Measurements from ENCODE around the gene AATK. TPM values are rescaled to one million over a fixed set of nuclear protein-coding genes. Genes with fewer than 3 reads are reported as not detected.
A peak's percentile ranks its signal among the peaks of the same experiment; 100 is the strongest.

AATK gene
- total and polyA plus RNA-seq, 2 of the 13 experiments (the other 11 are each of a cell fraction or from before 2014, with no cell fraction given): 2.9 to 8.4 TPM

GRCh38 chr17:81132770-81133723, 33.0 kb downstream of the AATK start (continued):
- no peak for TF ChIP-seq KDM2A (CRISPR knock-in tag; IDR thresholded peaks at IDR 0.05; ENCODE audit: borderline replicate concordance, low read depth)
- no peak for TF ChIP-seq RFXAP (CRISPR knock-in tag; IDR thresholded peaks at IDR 0.05; ENCODE audit: borderline replicate concordance)
- TF ChIP-seq ELF3 (CRISPR knock-in tag; IDR thresholded peaks at IDR 0.05): no peak
- TF ChIP-seq KLF13 (CRISPR knock-in tag; IDR thresholded peaks at IDR 0.05): no peak
- TF ChIP-seq ZBTB46 (CRISPR knock-in tag; IDR thresholded peaks at IDR 0.05; ENCODE audit: borderline replicate concordance): no peak
- no peak for TF ChIP-seq MAF1 (CRISPR knock-in tag; IDR thresholded peaks at IDR 0.05; ENCODE audit: borderline replicate concordance)
- TF ChIP-seq ATAD3A (CRISPR knock-in tag; IDR thresholded peaks at IDR 0.05): no peak
- TF ChIP-seq ZNF703 (CRISPR knock-in tag; IDR thresholded peaks at IDR 0.05; ENCODE audit: borderline replicate concordance): no peak
- no peak for TF ChIP-seq ZNF362 (CRISPR knock-in tag; IDR thresholded peaks at IDR 0.05; ENCODE audit: borderline replicate concordance)
- no peak for TF ChIP-seq ZNF749 (CRISPR knock-in tag; IDR thresholded peaks at IDR 0.05; ENCODE audit: borderline replicate concordance)
- TF ChIP-seq AKNA (CRISPR knock-in tag; IDR thresholded peaks at IDR 0.05; ENCODE audit: borderline replicate concordance): no peak
- TF ChIP-seq HNRNPH1 (optimal IDR thresholded peaks at IDR 0.05; ENCODE audit: low read depth, low read length): no peak
- TF ChIP-seq TBP (CRISPR knock-in tag; IDR thresholded peaks at IDR 0.05): no peak
- peak; percentile 95 for TF ChIP-seq NR2C2 (CRISPR knock-in tag; IDR thresholded peaks at IDR 0.05; ENCODE audit: borderline replicate concordance)
- no peak for TF ChIP-seq ZBED4 (CRISPR knock-in tag; IDR thresholded peaks at IDR 0.05; ENCODE audit: borderline replicate concordance)

All from HepG2 (cell line).